Measurements from ENCODE around the gene CEP170B. TPM values are rescaled to one million over a fixed set of nuclear protein-coding genes. Genes with fewer than 3 reads are reported as not detected.

CEP170B gene
- total and polyA plus RNA-seq, 2 of the 8 experiments (the other 6 are each of a cell fraction or from before 2014, with no cell fraction given), result 9.1 to 33.8 TPM

DNA sequence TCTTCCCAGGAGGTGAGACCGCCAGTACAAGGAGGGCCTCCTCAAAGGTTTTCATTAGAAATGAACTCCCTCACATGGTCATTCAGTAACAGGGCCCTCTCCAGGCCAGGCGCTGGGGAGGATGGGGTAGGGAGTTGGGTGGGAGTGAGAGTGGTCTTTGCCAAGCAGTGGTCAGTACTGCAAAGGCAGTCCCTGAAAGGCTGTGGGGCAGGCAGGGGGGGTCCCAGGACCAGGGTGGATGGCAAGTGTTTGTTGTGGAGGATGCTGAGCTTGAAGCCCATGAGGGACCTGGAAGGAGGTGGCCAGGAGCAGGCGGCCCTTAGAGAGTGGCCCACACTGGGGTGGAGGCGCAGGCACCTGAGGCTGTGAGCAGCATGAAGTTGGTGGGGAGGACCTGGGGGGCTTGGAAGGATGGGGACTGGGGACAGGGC, 26.1 kb downstream of the CEP170B start (continued):
- TF ChIP-seq CHD7 (IDR thresholded peaks at IDR 0.05; ENCODE audit: insufficient replicate concordance, low read length) (no peak), ZNF274 (IDR thresholded peaks at IDR 0.05; ENCODE audit: borderline replicate concordance, extremely low read depth, low read length) (no peak), TAF1 (IDR thresholded peaks at IDR 0.05; ENCODE audit: low read depth, low read length) (no peak), POLR2A (IDR thresholded peaks at IDR 0.05; ENCODE audit: control extremely low read depth in 1 of 2, low read depth in 2 of 2, low read length in 2 of 2) (no peak)

Measured in H1 (cell line).